Psoas muscle (tissue), 8 donors: ENCODE data around the gene TENT4A. TPM values are rescaled to one million over a fixed set of nuclear protein-coding genes. Genes with fewer than 3 reads are reported as not detected.

ENCODE experiments used
- ATAC-seq, 4 donors: fragments of 200-7000 bp; cut with Tn5 transposase; one replicate each; pipeline ENCODE4 v1.9.1; 2020; ENCODE audit warnings: moderate library complexity in 3 of 4, mild to moderate bottlenecking in 2 of 4
- DNase-seq, 2 donors: peaks; one replicate each; pipeline ENCODE4 v3.0.0-alpha.2; 2020
- H3K27ac ChIP-seq: fragments of 200-600 bp; one replicate; pipeline ENCODE4 v1.8.0; 2022
- H3K27me3 ChIP-seq, 3 donors: fragments of 200-600 bp in 1 of 3; one replicate each; pipeline versions ENCODE4 v1.6.1 to v1.8.0; 2013 to 2022; ENCODE audit warnings: low read length in 2 of 3, mild to moderate bottlenecking in 2 of 3, moderate library complexity in 1 of 3; ENCODE audit not compliant: insufficient read depth in 3 of 3
- H3K36me3 ChIP-seq, 2 donors: fragments of 200-600 bp in 1 of 2; one replicate each; pipeline versions ENCODE4 v1.6.1 to v1.8.0; 2013 to 2022; ENCODE audit warnings: low read depth in 1 of 2, mild to moderate bottlenecking in 1 of 2, moderate library complexity in 1 of 2; ENCODE audit not compliant: insufficient read depth in 1 of 2
- H3K4me1 ChIP-seq: fragments of 200-600 bp; one replicate; pipeline ENCODE4 v1.8.0; 2022
- H3K4me3 ChIP-seq: fragments of 200-600 bp; one replicate; pipeline ENCODE4 v1.8.0; 2022; ENCODE audit warnings: mild to moderate bottlenecking
- H3K9me3 ChIP-seq: fragments of 200-600 bp; one replicate; pipeline ENCODE4 v1.8.0; 2022
- WGBS, 3 donors: extraction: QIAGEN DNeasy Blood & Tissue Kit; methylation state at CpG; one replicate each; pipeline versions ENCODE4 v1.1.6 to v1.1.7; 2013; 5-methylcytosine and 5-hydroxymethylcytosine counted together
- intact Hi-C, 2 donors: fragments of 100-400 bp; cut with DNase I; formaldehyde crosslinking; loops; one replicate each; pipeline versions ENCODE4 v1.11.0 to v1.14.2; 2022
- polyA plus RNA-seq, 3 donors: library from polyadenylated mRNA; stranded (reverse); fragments of 200-250 nt; gene quantifications; one replicate each; pipeline ENCODE4 v1.2.3, GENCODE V29; 2013
- total RNA-seq, 4 donors: library from RNA; stranded (reverse); fragmentation: NEBNext Ultra II Directional in 2 of 4; extraction: Animal tissue kit (Norgen Biotek cat#: 25700) in 2 of 4; gene quantifications; one replicate each; pipeline versions ENCODE4 v1.2.1 to v1.2.4, GENCODE V29; 2021 to 2023
- TF ChIP-seq, protein P1 (sequence below): fragments of 200-600 bp; IDR thresholded peaks from one replicate; pipeline ENCODE4 v1.8.0; 2022; ENCODE audit warnings: antibody characterized with exemption
- donor health status: healthy with polysubstance abuse.
- donor health status: DM: no; HTN: no; CAD: no; lungs with moderate emphysema.
- donor health status: Bipolar disorder and iron deficiency.
- donor health status: healthy.
- donor health status: DM: yes; HTN: yes; CAD: no.
- donor health status: DM: no; HTN: no; CAD: no.
- donor health status: DM: no; HTN: no; CAD: no.
- donor health status: DM: yes; HTN: yes; CAD: no.

The TENT4A gene
- total and polyA plus RNA-seq, 7 donors: 5.0 to 19.2 (median 12.7) TPM

GRCh38 chr5:6719896-6720560 lies 6.8 kb downstream of the TENT4A start:
- WGBS, 3 donors: 52 to 75% (median 54%) methylated on average over 5 of the region's 5 CpGs
- DNase-seq: no peak
- ATAC-seq: peak; percentile 31 to 72 (median 60)
- Histone ChIP-seq H3K9me3 (no peaks in the 10 kb centered on the region), H3K4me3 (peak overlapping the region; percentile 16), H3K4me1 (peaks cover 99% of the 10 kb centered on the region), H3K27ac (peak overlapping the region; percentile 47), H3K27me3 (no peaks in the 10 kb centered on the region), H3K36me3 (no peaks in the 10 kb centered on the region)
- intact Hi-C loops: loop anchor here in 1 of 2 donors (10.0 kb wide), 1 partner anchor 265 kb away; no protein-coding TSS in a partner anchor
- TF ChIP-seq, protein P1, sequence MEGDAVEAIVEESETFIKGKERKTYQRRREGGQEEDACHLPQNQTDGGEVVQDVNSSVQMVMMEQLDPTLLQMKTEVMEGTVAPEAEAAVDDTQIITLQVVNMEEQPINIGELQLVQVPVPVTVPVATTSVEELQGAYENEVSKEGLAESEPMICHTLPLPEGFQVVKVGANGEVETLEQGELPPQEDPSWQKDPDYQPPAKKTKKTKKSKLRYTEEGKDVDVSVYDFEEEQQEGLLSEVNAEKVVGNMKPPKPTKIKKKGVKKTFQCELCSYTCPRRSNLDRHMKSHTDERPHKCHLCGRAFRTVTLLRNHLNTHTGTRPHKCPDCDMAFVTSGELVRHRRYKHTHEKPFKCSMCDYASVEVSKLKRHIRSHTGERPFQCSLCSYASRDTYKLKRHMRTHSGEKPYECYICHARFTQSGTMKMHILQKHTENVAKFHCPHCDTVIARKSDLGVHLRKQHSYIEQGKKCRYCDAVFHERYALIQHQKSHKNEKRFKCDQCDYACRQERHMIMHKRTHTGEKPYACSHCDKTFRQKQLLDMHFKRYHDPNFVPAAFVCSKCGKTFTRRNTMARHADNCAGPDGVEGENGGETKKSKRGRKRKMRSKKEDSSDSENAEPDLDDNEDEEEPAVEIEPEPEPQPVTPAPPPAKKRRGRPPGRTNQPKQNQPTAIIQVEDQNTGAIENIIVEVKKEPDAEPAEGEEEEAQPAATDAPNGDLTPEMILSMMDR: no peak

GRCh38 chr5:6720561-6720921 lies 7.3 kb downstream of the TENT4A start:
- Histone ChIP-seq H3K4me3 (peak overlapping the region; percentile 16), H3K27me3 (no peaks in the 10 kb centered on the region), H3K4me1 (peaks cover 97% of the 10 kb centered on the region), H3K36me3 (no peaks in the 10 kb centered on the region), H3K9me3 (no peaks in the 10 kb centered on the region), H3K27ac (peak overlapping the region; percentile 47)
- TF ChIP-seq, protein P1: no peak
- intact Hi-C loops: no loop called here
- DNase-seq (no peak), ATAC-seq (no peak)
- 79 to 86% (median 83%) methylated on average over 6 of the region's 6 CpGs for WGBS, 3 donors

- peak overlapping the region; percentile 36 for H3K4me3 ChIP-seq
- peaks cover 91% of the 10 kb centered on the region for H3K4me1 ChIP-seq
- ATAC-seq (peak in 2 of 4 donors; percentile 28 to 37), DNase-seq (no peak)
- TF ChIP-seq, protein P1: no peak
- H3K27ac ChIP-seq: peak overlapping the region; percentile 47
- no peaks in the 10 kb centered on the region for H3K27me3 ChIP-seq
- 30 to 35% (median 34%) methylated on average over 4 of the region's 4 CpGs for WGBS, 3 donors
- intact Hi-C loops: no loop called here
- H3K36me3 ChIP-seq: no peaks in the 10 kb centered on the region
- H3K9me3 ChIP-seq: no peaks in the 10 kb centered on the region
Observed at GRCh38 chr5:6721442-6721841, 8.2 kb downstream of the TENT4A start.

GRCh38 chr5:6722015-6722414 lies 8.8 kb downstream of the TENT4A start:
- no peaks in the 10 kb centered on the region for H3K9me3 ChIP-seq
- ATAC-seq (peak in 1 of 4 donors; percentile 33), DNase-seq (no peak)
- intact Hi-C loops: no loop called here
- WGBS, 3 donors: 18 to 43% (median 29%) methylated on average over 6 of the region's 6 CpGs
- H3K4me1 ChIP-seq: peaks cover 91% of the 10 kb centered on the region
- H3K27ac ChIP-seq: peak overlapping the region; percentile 28
- H3K4me3 ChIP-seq: peak overlapping the region; percentile 36
- no peaks in the 10 kb centered on the region for H3K36me3 ChIP-seq
- no peaks in the 10 kb centered on the region for H3K27me3 ChIP-seq
- TF ChIP-seq, protein P1: no peak
